Sciatic nerve (tissue), 2 donors: ENCODE data around the gene PPP1CA. TPM values are rescaled to one million over a fixed set of nuclear protein-coding genes. Genes with fewer than 3 reads are reported as not detected.

ENCODE experiments used
- ATAC-seq: fragments of 200-7000 bp; cut with Tn5 transposase; one replicate; pipeline ENCODE4 v1.9.1; 2020; ENCODE audit warnings: mild to moderate bottlenecking, moderate library complexity
- DNase-seq: peaks from one replicate; pipeline ENCODE4 v3.0.0-alpha.2; 2020; ENCODE audit warnings: low spot score
- intact Hi-C: fragments of 100-400 bp; cut with DNase I; formaldehyde crosslinking; loops from one replicate; pipeline ENCODE4 v1.14.2; 2022
- total RNA-seq: library from RNA; stranded (reverse); fragmentation: NEBNext Ultra II Directional; extraction: Animal tissue kit (Norgen Biotek cat#: 25700); gene quantifications from one replicate; pipeline ENCODE4 v1.2.1, GENCODE V29; 2021
- donor health status: DM: no; HTN: no; CAD: no.
- donor health status: DM: no; HTN: no; CAD: no.

Gene PPP1CA
- total RNA-seq, 1 donor from 2014 or later = 56.2 TPM

GRCh38 chr11:67375320-67376055, 26.2 kb downstream of the PPP1CA start:
- ATAC-seq = no peak
- intact Hi-C loops = no loop called here
- no peak for DNase-seq

GRCh38 chr11:67374571-67375281, 26.9 kb downstream of the PPP1CA start:
- ATAC-seq (no peak), DNase-seq (no peak)
- intact Hi-C loops = loop anchor here (5.0 kb wide), 1 partner anchor 642 kb away; no protein-coding TSS in a partner anchor

GRCh38 chr11:67373648-67374570, 27.7 kb downstream of the PPP1CA start:
- intact Hi-C loops = loop anchor here (5.0 kb wide), 1 partner anchor 642 kb away; no protein-coding TSS in a partner anchor
- peak; percentile 64 for ATAC-seq
- DNase-seq = peak; percentile 84

GRCh38 chr11:67372993-67373647, 28.5 kb downstream of the PPP1CA start, which contains the start of gene CLCF1:
Gene CLCF1, minus strand, starts transcription at chr11:67373598. Its CDS starts 59 bp downstream, at chr11:67373539.
- ATAC-seq (peak; percentile 57), DNase-seq (peak; percentile 88)
- intact Hi-C loops = loop anchor here (5.0 kb wide), 1 partner anchor 641 kb away; no protein-coding TSS in a partner anchor

GRCh38 chr11:67372321-67372992, 29.2 kb downstream of the PPP1CA start:
- DNase-seq (no peak), ATAC-seq (no peak)
- intact Hi-C loops = loop anchor here (5.0 kb wide), 1 partner anchor 640 kb away; no protein-coding TSS in a partner anchor

- intact Hi-C loops = loop anchor here (5.0 kb wide), 1 partner anchor 640 kb away; no protein-coding TSS in a partner anchor
- DNase-seq (no peak), ATAC-seq (no peak)
Observed at GRCh38 chr11:67371911-67372320, 29.7 kb downstream of the PPP1CA start.

- ATAC-seq = no peak
- DNase-seq = no peak
Observed at GRCh38 chr11:67371189-67371910, 30.3 kb downstream of the PPP1CA start.

GRCh38 chr11:67370351-67371076, 31.1 kb downstream of the PPP1CA start:
- intact Hi-C loops = loop anchor here (5.0 kb wide), 1 partner anchor 638 kb away; no protein-coding TSS in a partner anchor
- ATAC-seq (no peak), DNase-seq (no peak)

More at GRCh38 chr11:67371189-67371910, 30.3 kb downstream of the PPP1CA start:
- intact Hi-C loops = loop anchor here (5.0 kb wide), 1 partner anchor 639 kb away; no protein-coding TSS in a partner anchor

GRCh38 chr11:67369801-67370284, 31.8 kb downstream of the PPP1CA start:
- no peak for ATAC-seq
- DNase-seq = no peak
- intact Hi-C loops = loop anchor here (5.0 kb wide), 1 partner anchor 638 kb away; no protein-coding TSS in a partner anchor

GRCh38 chr11:67369275-67369674, 32.4 kb downstream of the PPP1CA start:
- ATAC-seq (no peak), DNase-seq (no peak)
- intact Hi-C loops = no loop called here

- intact Hi-C loops = no loop called here
- ATAC-seq (no peak), DNase-seq (no peak)
Observed at GRCh38 chr11:67368621-67369020, 33.0 kb downstream of the PPP1CA start.

GRCh38 chr11:67367761-67368227, 33.9 kb downstream of the PPP1CA start:
- DNase-seq (no peak), ATAC-seq (no peak)
- intact Hi-C loops = no loop called here

- intact Hi-C loops = no loop called here
- no peak for DNase-seq
- peak; percentile 40 for ATAC-seq
Observed at GRCh38 chr11:67366961-67367760, 34.5 kb downstream of the PPP1CA start.

- DNase-seq (no peak), ATAC-seq (peak; percentile 50)
- intact Hi-C loops = no loop called here
Observed at GRCh38 chr11:67366546-67366945, 35.1 kb downstream of the PPP1CA start.

GRCh38 chr11:67365736-67366444, 35.8 kb downstream of the PPP1CA start:
- ATAC-seq (no peak), DNase-seq (no peak)
- intact Hi-C loops = no loop called here
